DOHH2 (cell line): ENCODE data around the gene TMEM253.

Experiments
- EZH2phosphoT487 ChIP-seq: fragments of 200-600 bp; sonication (generic); IDR thresholded peaks from 2 replicates; pipeline ENCODE4 v1.6.1; 2017; ENCODE audit warnings: borderline replicate concordance, mild to moderate bottlenecking, antibody characterized with exemption, low read length, moderate library complexity, mixed read lengths
- TF ChIP-seq, protein P1 (sequence below): fragments of 200-600 bp; sonication (generic); IDR thresholded peaks from one replicate; pipeline ENCODE4 v1.5.1; 2014; ENCODE audit warnings: antibody characterized with exemption, mild to moderate bottlenecking, low read depth, low read length; ENCODE audit not compliant: poor library complexity, severe bottlenecking

DNA sequence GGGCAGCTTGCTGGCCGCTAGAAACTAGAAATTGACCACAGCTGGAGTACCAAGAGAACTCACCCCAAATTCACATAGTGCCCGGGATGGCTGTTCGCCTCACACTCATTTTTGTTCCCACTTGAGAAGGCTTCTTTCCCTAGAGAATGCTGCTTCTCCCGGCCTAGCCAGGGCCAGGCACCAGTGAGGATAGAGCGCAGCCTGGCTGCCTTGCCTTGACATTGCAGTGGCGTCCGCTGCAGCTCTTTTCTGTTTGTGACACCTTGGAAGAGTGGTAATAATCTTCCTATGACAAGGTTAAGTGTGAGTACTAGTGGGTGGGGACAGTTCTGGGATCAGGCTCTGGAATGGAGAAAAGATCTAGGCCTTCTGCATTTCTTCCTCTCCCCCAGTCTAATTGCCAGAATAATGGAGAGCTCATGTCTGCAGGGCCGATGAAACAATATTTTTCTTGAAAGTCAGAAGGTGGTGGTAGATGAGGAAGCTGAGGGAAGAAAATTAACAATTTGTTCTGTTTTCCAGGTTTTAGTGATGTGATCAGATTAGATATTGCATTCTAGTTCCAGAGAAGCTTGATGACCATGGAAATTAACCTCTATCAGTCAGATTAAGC is 3.7 kb downstream of the TMEM253 start:
- TF ChIP-seq, protein P1, sequence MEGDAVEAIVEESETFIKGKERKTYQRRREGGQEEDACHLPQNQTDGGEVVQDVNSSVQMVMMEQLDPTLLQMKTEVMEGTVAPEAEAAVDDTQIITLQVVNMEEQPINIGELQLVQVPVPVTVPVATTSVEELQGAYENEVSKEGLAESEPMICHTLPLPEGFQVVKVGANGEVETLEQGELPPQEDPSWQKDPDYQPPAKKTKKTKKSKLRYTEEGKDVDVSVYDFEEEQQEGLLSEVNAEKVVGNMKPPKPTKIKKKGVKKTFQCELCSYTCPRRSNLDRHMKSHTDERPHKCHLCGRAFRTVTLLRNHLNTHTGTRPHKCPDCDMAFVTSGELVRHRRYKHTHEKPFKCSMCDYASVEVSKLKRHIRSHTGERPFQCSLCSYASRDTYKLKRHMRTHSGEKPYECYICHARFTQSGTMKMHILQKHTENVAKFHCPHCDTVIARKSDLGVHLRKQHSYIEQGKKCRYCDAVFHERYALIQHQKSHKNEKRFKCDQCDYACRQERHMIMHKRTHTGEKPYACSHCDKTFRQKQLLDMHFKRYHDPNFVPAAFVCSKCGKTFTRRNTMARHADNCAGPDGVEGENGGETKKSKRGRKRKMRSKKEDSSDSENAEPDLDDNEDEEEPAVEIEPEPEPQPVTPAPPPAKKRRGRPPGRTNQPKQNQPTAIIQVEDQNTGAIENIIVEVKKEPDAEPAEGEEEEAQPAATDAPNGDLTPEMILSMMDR: peak; percentile 98
- TF ChIP-seq EZH2phosphoT487: no peak
